Ureter (tissue), 1 donor: ENCODE results near the gene HS3ST6. TPM values are rescaled to one million over a fixed set of nuclear protein-coding genes. Genes with fewer than 3 reads are reported as not detected.
"Not testable (repeated sequence)": the region's sequence is repeated elsewhere in the genome, so short reads cannot be mapped to it uniquely, and the experiment has no call there.

Experiments
- DNase-seq: peaks from one replicate; pipeline ENCODE4 v3.0.0-alpha.2; 2020; ENCODE audit warnings: low spot score
- total RNA-seq: library from RNA; stranded (reverse); gene quantifications from one replicate; pipeline ENCODE4 v1.2.4, GENCODE V29; 2023
- donor health status: DM: yes; HTN: yes; CAD: no.

Gene HS3ST6
- total RNA-seq, 1 donor from 2014 or later: 12.9 TPM

DNA sequence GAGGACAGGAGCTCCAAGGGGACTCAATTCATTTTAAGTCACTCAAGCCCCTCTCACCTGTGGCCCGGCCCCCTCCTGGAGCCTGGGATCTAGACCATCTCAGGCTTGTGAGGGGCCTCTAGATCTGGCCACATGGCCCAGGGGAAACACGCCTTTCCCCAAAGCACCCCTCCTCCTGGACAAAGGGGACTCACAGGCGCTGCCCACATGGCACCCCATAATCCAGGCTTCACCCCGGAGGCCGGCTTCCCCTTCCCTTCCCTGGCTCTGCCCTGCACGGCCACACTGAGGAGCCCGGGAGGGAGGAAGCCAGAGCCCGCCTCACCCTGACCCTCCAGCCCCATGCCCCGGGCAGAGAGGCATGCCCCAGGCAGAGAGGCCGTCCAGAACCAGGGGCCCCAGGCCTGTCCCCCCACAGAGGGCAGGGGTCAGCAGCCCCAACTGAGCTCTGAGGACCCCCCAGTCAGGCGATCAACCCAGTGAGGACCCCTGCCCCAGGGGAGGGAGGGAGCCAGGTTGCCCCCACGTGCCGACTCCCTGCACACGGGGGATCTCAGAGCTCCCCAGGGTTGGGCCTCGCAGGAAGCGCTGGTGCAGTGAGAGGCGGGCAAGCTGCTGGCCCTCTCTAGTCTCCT lies 10.9 kb downstream of the HS3ST6 start:
- no peak for DNase-seq

DNA sequence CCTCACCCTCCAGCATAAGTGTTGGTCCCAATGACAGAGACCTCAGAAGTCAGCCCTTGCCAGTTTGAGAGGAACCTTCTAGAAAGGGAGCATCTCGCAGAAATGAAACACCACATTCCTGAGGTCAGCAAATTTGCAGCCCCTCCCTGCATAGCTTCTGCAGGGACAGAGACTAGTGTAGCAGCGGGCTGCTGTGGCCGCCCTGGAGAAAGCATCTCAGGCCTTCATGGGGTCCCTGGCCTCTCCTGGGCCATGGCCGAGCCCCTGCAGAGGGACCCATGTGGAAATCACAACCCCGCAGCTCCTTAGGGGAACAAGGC lies 11.4 kb downstream of the HS3ST6 start:
- no peak for DNase-seq

DNA sequence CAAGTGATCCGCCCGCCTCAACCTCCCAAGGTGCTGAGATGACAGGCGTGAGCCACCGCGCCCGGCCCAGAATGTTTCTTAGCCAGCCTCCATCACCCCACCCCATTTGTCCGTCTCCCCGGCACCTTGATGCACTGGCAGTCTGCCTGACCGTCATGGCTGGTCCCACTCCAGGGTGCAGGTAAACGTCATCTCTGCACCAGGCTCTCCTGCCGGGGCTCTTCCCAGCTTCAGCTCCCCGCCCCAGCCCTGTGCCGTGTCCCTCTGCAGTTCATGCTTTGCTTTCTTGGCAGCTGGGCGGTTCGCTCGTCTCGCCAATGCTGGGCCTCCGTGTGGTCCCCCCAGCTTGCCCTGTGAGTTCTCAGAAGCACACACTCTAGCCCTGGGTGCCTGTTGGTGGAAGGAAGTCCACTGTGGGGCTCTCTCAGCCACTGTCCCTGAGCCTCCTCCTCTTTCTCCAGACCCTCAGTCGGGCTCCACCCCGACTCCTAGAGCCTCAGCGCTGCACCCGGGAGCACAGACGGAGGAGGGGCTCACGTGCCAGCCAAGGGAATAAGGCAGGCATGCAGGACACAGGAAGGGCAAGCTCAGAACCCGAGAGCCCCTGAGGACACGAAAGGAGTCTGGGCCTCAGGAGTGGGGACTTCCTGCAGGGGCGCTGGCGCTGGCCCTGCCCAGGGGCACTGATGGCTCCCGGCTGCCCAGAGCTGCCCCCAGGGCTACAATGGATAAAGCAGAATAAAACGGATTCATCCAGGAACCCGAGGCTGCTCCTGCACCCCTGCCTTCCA lies 12.0 kb downstream of the HS3ST6 start:
- no peak for DNase-seq

DNA sequence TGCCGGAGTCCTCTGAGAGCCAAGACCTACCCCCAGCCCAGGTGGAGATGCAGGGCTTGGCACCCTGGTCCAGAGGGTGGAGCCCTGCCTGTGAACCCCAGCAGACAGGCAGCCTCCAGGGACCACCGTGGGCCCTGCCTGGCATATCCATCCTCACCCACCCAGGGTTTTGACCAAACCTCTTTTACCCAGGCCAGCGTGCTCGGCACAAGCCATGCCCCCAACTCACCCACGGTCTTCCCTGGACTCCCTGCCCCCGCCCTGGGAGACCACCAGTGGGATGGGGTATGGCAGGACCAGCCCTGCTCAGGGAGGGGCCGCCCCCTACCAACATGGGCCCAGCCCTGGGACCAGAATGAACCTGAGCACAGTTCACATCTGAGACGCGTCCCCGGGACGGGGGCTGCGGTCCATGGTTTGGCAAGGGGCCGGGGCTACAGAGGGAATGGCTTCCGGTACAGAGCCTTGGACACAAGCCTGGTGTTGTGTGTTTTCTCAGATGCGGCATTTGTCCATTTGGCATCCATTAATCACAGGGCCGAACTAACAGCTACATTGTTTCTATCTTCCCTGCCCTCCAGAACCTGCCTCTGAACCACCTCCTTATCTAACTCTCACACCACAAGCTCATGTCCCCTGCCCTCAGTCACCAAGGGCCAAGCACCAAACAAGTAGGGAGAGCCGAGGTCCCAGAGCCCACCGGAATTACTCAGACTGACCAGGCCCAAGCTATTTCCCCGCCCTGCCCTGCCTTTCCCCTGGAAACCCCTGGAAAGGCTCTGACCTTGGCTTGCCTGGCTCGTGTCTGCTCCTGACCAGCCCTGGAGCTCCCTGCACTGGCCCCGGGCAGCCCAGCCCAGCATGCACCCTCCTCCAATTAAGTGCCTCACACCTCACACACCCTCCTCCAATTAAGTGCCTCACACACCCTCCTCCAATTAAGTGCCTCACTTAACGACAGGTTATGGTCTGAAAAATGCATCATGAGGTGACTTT lies 14.1 kb downstream of the HS3ST6 start:
- DNase-seq: no peak

DNA sequence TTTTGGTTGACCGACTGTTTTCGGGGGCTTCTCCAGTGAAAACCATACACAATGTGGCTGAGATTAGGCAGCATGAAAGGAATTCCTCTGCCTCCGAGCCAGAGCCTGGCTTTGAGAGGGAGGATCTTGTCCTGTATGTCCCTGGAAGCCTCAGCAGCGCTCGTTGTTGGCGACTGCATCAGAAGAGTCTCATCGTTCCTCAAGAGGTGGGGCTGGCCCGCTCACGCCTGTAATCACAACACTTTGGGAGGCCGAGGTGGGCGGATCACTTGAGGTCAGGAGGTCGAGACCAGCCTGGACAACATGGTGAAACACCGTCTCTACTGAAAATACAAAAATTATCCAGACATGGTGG lies 15.0 kb downstream of the HS3ST6 start:
- no peak for DNase-seq

DNA sequence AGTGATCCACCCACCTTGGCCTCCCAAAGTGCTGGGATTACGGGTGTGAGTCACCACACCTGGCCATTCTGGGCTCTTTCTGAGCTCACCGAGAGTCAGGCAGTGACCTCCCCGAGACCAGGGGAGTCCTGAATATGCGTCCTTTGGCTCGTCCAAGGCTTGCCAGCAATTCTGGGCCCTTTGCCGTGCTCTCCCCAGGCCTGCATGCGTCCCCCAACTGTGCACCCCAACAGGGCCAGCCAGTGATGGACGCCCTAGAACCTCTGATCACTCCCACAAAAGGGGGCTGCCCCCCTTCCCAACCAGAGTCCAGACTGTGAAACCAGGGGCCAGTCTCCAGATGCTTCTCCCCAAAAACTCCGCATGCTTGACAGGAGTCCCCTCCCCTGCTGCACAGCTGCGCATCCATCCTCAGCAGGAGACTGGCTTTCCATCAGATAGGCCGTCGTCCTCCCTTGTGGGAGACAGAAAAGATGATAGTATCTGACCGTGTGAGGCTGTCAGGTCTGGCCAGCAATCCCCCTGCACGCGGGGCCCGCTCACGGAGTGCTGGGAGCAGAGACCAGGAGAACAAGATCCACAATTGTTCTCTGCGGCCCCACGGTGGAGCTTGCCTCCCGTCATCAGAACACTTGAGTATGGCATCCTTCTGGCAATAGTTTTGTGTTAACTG lies 15.5 kb downstream of the HS3ST6 start:
- DNase-seq: no peak

DNA sequence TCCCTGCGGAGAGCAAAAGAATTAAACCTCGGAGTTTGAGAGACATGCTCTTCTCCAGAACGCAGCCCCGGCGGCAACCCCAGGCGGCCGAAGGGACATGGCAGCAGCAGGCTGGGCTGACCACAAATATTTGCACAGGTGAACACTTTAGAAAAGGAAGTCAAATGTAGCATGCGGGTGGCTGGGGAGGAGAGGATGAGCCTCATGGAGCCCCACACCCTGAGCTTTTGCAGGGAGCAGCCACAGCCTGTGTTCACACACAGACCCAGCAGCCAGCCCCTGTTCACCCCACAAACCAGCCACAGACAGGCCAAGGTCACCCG lies 17.8 kb downstream of the HS3ST6 start:
- DNase-seq: no peak

DNA sequence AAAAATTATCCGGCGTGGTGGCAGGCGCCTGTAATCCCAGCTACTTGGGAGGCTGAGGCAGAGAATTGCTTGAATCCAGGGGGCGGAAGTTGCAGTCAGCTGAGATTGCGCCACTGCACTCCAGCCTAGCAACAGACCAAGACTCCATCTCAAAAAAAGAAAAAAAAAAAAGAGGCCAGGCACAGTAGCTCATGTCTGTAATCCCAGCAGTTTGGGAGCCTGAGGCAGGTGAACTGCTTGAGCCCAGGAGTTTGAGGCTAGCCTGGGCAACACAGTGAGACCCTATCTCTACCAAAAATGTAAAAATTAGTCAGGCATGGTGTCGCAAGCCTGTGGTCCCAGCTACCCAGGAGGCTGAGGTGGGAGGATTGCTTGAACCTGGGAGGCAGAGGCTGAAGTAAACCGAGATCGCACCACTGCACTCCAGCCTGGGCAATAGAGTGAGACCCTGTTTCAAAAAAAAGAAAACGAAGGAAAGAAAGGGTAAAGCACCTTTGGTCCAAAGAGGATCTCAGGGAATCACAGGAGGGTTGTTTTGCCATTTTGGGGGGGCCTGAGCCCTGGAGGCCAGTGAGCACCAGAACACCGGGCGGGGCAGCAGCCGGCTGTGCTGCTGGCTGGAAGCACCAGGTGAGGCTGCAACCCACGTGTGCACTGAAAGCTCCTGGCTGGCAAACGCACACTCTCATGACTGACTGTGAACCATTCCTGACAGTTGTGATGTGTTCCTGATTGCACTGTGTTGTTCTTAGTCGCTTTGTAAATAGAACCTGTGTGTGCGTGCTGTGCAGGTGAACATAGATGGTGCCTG lies 18.4 kb downstream of the HS3ST6 start:
- DNase-seq: no peak

DNA sequence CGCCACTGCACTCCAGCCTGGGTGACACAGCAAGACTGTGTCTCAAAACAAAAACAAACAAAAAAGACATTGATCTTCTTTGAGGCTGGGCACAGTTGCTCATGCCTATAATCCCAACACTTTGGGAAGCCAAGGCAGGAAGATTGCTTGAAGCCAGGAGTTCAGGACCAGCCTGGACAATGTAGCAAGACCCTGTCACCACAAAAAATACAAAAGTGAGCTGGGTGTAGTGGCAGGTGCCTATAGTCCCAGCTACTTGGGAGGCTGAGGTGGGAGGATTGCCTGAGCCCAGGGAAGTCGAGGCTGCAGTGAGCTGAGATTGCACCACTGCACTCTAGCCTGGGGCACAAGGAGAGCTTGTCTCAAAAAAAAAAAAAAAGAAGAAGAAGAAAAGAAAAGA lies 20.5 kb downstream of the HS3ST6 start:
- DNase-seq: not testable (repeated sequence)

DNA sequence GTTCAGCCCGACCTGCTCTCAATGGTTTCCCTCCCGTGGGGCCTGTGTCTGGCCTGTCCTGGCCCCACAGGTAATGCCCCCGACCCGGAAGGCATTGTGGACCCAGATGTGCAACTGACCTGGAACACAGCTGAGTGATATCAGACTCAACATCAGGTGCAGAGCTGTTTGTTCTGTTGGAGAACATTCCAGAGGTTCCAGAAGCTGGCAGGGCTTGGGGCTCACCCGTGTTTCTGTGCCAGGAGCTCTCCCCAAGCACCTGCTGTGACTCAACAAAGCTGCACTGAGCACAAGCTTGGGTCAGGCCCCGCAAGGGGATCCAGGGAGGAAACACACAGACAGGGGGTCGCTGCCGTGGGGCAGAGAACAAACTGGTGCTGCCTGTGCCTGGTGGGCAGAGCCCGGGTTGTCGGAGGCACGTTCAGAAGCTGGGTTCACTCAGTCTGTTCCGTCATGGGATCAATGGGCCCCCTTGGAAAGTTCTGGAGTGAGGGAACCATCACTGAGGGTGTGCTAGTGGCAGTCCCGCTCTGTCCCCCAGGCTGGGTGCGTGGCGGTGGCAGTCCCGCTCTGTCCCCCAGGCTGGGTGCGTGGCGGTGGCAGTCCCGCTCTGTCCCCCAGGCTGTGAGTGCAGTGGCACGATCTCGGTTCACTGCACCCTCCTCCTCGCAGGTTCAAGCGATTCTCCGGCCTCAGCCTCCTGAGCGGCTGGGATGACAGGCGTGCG lies 22.1 kb downstream of the HS3ST6 start:
- DNase-seq: no peak

DNA sequence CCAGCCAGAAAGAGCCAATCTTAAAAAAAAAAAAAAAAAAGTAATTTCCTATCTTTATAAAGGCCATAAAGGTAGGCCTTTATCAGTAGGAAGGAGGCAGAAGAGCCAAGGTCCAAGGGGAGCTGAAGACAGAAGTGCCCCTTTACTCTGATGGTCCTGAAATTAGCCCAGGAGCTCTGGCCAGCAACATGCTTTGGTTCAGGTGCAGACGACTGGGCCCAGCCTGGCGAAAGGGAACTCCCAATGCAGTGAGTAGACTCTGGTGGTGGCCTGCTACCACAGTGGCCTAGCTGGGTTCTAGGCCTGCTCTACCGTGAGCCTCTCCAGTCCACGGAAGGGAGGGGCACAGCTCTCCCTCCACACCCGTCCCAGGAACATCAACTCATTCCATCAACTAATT lies 23.1 kb downstream of the HS3ST6 start:
- DNase-seq: no peak

DNA sequence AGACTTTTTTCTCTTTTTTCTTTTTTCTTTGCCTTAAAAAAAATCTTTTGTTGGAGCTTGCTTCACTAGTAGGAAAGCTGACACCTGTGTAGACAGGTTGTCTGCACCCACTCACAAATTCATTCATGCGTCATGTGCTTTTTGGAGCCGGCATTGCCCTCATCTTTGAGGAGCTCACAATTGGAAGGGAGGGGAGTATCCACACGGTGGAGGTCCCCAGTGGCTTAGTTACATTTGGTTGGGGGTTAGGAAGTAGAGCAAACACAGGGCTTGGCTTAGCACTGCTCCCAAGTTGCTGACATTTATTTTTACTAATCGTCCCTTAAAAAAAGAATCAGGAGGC lies 27.5 kb downstream of the HS3ST6 start:
- no peak for DNase-seq

DNA sequence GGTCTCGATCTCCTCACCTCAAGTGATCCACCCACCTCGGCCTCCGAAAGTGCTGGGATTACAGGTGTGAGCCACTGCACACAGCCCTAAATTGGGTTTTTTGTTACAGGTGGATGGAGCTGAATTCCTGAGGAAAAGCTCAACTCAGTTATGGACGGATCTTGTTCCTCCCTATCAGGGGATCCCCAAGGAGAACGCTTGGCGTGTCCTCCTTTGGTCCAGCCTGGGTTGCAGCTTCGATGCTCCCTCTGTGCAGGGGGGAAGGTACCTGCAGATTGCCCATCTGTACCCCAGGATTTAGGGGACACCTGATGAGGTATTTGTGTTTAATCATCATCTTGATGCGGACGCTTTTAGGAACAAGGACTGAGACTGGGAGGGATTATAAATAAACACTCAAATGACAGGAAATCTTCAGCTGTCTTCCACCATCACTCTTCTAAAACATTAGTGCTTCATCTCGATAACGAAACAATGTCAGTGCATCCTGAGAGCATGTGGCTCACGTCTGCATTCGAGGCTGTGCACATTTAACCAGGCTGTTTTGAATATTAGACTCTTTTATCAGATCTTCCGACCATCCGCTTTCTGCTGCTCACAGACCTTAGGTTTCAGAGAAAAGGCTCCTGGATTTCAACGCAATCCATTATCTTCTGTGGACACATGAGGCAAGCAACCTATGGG lies 28.0 kb downstream of the HS3ST6 start:
- no peak for DNase-seq

DNA sequence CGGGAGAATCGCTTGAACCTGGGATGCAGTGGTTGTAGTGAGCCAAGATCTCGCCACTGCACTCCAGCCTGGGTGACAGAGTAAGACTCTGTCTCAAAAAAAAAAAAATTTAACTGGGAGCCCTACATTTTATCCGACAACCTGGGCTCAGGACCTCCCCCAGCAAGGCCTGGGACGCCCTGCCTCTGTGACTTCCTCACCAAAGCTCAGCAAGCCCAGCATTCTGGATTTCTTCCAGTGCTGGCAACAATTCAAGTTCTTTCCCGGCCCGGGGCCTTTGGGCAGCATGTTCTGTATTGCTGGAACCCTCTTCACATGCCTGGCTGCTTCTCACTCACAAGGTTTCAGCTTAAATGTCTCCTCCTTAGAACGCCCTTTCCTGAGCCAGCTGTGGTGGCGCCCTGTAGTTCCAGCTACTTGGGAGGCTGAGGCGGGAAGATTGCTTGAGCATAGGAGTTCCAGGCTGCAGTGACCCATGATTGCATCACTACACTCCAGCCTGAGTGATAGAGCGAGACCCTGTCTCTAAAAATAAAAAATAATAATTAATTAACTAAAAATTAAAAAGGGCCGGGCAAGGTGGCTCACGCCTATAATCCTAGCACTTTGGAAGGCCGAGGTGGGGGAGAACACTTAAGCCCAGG lies 30.4 kb downstream of the HS3ST6 start:
- DNase-seq: no peak

DNA sequence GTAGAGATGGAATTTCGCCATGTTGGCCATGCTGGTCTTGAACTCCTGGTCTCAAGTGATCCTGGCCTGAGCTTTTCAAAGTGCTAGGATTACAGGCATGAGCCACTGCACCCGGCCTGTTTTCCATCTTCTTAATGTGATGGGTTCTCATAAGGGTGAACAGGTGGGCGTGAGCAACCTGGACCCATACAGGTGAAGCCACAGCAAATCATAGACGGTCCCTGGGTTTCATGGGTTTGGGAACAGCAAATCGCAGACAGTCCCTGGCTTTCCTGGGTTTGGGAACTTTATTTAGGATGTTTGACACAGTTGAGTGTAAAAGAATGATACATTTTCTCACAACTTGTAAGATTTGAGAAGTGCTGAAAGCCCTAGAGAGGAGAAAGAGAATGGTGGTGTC lies 33.3 kb downstream of the HS3ST6 start:
- no peak for DNase-seq

DNA sequence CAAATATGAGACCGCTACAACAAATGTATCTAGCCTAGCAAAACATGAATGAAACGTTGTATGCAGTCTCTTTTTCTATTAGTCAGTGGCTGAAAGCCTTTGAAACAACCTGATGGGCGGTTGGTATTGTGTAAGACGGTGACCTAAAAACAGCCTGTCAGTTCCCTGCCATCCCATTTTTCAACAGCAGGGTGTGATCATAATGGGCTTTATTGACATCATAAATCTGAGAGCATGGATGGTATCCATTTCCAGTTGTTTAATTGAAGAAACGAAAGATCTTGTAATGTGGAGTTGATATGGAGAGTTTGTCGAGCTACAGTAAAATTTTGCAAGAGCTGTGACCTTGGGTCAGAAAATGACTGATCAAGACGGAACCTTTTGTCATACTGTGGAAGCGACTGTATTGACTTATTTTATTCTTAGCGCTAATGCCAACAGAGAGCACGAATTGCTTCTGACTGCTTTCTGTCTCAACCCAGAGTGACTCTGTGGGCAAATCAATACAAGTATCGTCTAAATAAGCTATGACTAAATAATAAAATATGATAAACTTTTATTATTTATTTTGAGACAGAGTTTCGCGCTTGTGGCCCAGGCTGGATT lies 34.0 kb downstream of the HS3ST6 start:
- DNase-seq: no peak

DNA sequence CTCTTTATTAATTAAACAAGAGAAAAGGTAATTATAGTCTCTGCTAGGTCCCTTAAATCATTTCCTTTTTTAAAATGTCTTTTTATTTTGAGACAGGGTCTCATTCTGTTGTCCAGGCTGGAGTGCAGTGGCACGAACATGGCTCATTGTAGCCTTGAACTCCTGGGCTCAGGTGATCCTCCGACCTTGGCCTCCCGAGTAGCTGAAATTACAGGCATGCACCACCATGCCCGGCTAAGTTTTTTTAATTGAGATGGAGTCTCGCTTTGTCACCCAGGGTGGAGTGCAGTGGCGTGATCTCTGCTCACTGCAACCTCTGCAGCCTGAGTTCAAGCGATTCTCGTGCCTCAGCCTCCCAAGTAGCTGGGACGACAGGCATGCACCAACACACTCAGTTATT lies 37.0 kb downstream of the HS3ST6 start:
- not testable (repeated sequence) for DNase-seq

DNA sequence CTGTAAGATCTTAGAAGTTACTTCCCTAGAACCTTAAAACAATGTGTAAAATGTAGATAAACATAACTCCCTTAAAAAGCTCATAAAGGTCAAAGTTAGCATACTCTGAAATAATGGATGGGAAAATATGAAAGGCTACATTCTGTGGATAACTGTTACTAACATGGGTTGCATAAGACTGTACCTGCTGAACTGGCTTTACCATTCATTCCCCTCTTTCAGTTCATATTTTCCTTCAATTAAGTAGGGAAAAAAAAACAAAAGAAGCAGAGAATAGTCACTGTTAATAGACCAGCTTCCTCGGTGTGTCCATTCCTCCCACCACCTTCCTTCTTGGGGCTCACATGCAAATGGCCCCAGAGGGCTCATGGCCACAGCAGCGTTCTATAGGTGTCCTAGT lies 38.7 kb downstream of the HS3ST6 start:
- DNase-seq: no peak

DNA sequence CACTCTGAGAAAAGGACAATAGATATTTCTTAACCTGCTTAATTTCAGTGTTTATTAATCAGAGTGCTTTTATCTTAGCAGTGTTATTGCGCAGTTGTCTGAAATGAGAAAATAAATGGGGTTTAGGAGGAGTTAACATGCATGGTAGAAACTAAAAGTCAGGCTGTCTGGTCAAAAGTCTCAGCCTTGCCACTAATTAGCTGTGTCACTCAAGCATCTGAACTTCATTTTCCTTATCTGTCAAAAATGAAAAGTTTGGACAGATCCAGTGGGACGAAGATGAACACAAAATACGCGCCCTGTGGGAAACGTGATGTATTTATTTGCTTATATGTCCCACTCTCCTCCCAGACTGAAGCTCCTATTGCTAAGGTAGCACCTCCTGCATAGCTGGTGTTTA lies 40.0 kb downstream of the HS3ST6 start:
- DNase-seq: no peak
